LNCaP clone FGC (cell line): Measurements from ENCODE around the gene PTPRD.
"Not testable (repeated sequence)": the region's sequence is repeated elsewhere in the genome, so short reads cannot be mapped to it uniquely, and the experiment has no call there.

ENCODE experiments used
- DNase-seq: peaks from one replicate; pipeline ENCODE4 v3.0.0-alpha.2; 2011; ENCODE audit warnings: low read depth
- H3K4me3 ChIP-seq: 2 replicates; pipeline ENCODE4 v1.5.1; 2011; ENCODE audit warnings: mild to moderate bottlenecking, low read depth, low read length, control low read depth
- CTCF ChIP-seq: IDR thresholded peaks from 2 replicates; pipeline ENCODE4 v1.5.1; 2012; ENCODE audit warnings: mild to moderate bottlenecking; ENCODE audit not compliant: control insufficient read depth, insufficient read depth; ENCODE audit errors: extremely low read depth

PTPRD gene

GRCh38 chr9:8943392-8943791, 1669.4 kb downstream of the PTPRD start:
- DNase-seq = no peak
- TF ChIP-seq CTCF = no peak
- H3K4me3 ChIP-seq = no peak overlapping the region

GRCh38 chr9:8940650-8941049, 1672.2 kb downstream of the PTPRD start:
- no peak overlapping the region for H3K4me3 ChIP-seq
- DNase-seq = no peak
- no peak for TF ChIP-seq CTCF

GRCh38 chr9:8926461-8926860, 1686.3 kb downstream of the PTPRD start:
- TF ChIP-seq CTCF = no peak
- no peak for DNase-seq
- H3K4me3 ChIP-seq = no peak overlapping the region

- no peak for DNase-seq
- H3K4me3 ChIP-seq = no peak overlapping the region
- no peak for TF ChIP-seq CTCF
These were observed 1688.2 kb downstream of the PTPRD start for GRCh38 chr9:8924562-8924961.

- DNase-seq, H3K4me3 ChIP-seq: not testable (repeated sequence)
These were observed 1692.2 kb downstream of the PTPRD start for GRCh38 chr9:8920478-8921183.

GRCh38 chr9:8917956-8918739, 1694.7 kb downstream of the PTPRD start:
- H3K4me3 ChIP-seq = no peak overlapping the region
- TF ChIP-seq CTCF = no peak
- no peak for DNase-seq

- no peak for DNase-seq
- TF ChIP-seq CTCF = no peak
These were observed 1696.0 kb downstream of the PTPRD start for GRCh38 chr9:8916771-8917170.

More at GRCh38 chr9:8916771-8917170, 1696.0 kb downstream of the PTPRD start:
- no peak overlapping the region for H3K4me3 ChIP-seq
